HG02610 (cell line): ENCODE results near the gene CYP8B1.
A peak's percentile ranks its signal among the peaks of the same experiment; 100 is the strongest.

ENCODE experiments used
- ATAC-seq: cut with Tn5 transposase; IDR thresholded peaks from one replicate; pipeline ENCODE4 v1.9.1; 2021; ENCODE audit warnings: mild to moderate bottlenecking, moderate library complexity; ENCODE audit not compliant: unreplicated experiment

CYP8B1 gene

DNA sequence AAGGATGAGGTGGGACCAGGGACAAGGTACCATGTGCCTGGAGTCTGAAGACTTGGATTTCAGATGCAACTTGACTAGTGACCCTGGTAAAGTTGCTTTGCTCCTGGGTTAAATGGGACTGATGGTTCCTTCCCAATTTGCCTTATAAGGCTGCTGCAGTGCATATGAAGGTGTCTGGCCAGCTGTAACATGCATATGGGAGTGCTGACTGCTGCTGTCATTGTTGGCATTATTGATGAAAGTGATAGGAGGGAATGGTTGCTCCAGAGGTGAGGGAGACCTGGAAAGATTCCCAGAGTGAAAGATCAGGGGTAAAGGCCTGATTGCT is 20.5 kb downstream of the CYP8B1 start:
- no peak for ATAC-seq

DNA sequence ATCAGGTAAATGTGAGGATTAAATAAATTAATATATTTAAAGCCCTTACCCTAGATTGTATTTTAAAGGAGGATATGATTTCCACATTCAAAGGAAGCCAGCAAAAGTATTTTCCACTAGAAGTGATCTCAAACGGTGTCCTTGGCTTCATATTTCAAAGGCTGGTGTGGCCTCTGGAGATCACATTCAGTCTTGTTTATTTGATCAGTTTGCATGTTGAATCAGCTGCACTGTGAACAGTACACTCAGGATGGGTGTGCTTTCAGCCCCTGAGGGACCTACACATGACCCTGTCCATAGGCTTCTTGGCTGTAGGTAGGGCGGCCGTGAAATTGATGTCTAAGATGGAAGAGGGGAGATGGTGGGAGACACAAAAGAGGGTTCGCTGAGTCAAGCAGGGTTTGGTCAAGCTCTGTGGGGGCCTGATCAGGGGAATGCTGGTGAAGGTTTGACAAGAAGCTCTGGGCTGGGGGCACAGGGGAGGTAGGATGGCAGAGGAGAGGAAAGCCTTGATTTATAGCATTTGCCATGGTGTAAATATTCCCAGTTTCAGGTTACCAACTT is 21.9 kb downstream of the CYP8B1 start:
- ATAC-seq = no peak

DNA sequence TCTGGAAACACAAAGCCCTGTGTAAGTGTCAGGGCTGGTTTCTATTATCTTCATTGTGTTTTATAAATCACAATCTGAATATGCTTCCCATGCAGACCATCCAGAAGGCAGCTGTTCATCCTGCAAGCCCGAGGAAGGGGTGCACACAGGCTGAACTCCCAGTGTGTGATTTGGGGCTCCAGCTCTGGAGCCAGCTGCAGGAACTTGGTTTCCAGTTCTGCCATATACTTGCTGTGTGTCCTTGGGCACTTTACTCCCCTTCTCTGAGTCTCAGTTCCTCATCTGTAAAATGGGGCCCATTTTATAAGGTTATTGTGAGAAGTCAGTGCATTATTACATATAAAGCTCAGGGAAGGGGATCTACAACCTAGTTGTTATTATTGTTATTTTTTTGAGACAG is 22.6 kb downstream of the CYP8B1 start:
- ATAC-seq = no peak

DNA sequence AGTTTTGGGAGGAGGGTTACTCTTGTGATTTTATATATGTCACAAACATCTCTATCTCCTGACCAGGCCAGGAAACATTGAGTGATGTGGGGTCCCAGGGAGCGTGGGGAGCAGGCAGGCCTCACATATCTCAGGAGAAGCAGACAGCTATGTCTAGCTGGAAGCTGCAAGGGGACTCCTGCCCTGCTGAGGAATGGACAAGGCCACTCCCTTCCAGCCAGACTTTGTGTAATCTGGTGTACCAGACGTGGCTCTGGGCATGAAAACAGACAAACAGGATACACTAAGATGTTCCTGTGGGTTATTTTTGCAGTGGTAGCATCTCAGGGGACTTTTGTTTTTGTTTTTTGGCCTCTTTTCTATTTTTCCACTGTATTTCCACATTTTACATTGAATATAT is 23.2 kb downstream of the CYP8B1 start:
- ATAC-seq = no peak

DNA sequence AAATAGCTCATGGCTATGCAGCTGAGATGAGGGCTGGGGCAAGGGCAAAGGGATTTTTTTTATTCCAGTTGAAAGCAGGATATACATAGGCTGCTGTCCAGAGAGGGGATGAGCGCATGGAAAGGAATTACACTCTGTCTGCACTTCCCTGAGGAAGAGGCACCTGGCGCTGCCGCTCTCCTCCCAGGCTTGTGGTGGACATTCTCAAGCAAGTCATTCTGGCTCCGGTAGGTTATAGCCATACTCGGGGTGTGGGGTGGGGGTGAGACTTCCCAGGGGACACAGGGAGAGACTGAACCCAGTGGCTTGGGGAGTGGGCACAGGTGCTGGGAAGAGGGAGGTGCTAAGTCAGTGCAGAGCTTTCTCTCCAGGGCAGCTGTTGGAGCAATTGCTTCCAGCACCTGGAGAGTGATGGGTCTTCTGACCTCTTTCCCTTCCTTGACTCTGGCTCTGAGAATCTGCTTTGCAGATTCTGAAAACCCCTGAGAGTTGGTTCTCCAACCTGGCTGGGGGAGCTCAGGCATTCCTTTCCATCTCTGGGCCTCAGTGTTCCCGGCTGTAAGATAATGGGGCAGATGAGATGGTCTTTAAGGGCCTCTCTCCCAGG is 24.3 kb downstream of the CYP8B1 start:
- no peak for ATAC-seq

DNA sequence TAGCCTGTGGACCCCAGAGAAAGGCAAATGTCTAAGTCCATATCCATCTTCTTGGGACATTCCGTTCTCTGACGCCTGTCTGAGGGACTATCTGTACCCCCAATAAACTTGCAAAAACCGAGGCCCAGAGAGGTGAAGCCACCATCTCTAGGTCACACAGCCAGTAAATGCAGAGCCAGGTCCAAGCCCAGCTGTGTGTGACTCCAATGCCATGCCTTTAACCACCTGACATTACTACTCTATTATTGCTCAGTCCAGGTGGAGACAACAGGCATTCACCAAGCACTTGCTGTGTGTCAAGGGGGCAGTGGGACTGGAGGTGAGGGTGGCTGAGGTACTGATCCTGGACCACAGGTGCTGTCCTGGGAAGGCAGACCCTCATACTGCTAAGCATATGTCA is 25.4 kb downstream of the CYP8B1 start:
- no peak for ATAC-seq

DNA sequence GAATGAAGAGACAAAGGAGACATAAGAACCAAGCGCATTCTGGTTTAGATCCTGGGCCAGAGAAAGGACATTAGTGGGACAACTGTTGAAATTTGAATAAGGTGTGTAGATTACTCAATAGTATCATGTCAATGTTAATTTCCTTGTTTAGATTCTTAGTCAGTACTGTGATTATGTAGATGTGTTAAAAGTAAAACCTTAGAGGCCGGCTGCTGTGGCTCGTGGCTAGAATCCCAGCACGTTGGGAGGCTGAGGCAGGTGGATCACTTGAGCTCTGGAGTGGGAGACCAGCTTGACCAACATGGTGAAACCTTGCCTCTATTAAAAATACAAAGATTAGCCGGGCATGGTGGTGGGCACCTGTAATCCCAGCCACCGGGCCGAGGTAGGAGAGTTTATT is 26.7 kb downstream of the CYP8B1 start:
- no peak for ATAC-seq

DNA sequence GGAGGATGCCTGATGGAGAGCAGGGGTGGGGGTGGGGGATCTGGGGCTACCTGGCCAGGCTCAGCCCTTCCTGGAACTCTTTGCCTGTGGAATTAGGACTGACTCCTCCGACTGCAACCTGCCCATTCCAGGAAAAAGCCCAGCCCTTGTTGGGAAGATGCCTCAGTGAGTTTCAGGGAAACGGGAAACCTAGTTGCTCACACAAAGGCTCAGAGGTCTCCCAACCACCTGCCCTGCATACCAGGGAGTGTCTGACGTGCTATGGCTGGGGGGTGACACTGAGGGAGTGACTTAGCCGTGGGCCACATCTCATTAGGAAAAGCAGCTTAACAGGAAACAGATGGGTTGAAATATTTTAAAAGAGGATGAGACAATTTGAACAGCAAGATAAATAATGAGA is 27.9 kb downstream of the CYP8B1 start:
- no peak for ATAC-seq

DNA sequence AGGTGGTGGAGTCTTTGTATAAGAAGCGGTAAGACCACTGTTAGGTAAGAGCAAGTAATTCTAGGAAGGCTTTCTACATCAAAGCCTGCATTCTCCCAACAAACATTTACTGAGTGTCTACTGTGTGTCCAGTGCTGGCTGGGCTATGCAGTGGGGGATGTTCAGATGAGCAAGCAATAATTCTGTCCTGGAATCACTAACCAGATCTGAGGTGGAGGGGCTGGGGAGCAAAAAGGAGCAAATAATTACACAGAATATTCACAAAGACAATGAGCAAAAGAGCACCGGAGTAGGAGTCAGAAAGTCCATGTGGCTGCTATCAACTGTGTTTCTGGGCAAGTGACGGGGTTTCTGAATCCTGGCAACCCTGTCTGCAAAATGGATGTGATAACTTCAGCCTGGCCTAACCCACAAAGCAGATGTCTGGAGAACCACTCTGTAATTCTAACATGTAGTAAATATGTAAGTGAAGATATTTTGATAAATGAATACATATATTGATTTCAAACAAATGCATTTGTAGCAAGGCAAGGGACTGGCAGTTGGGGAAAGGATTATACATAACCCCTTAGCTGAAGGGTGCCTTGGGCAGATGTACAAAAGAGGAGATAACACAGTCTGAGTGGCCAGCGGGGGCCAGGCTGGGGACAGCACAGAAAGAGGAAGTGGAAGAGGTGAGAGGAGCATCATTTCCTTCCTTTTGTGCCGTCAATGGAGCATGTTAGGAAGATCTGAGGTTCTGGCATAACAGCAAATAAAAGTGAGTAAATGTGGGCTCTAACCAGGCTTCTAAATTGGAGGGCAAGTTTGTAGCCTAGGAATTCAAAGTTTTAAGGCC is 28.8 kb downstream of the CYP8B1 start:
- peak; percentile 61 for ATAC-seq

DNA sequence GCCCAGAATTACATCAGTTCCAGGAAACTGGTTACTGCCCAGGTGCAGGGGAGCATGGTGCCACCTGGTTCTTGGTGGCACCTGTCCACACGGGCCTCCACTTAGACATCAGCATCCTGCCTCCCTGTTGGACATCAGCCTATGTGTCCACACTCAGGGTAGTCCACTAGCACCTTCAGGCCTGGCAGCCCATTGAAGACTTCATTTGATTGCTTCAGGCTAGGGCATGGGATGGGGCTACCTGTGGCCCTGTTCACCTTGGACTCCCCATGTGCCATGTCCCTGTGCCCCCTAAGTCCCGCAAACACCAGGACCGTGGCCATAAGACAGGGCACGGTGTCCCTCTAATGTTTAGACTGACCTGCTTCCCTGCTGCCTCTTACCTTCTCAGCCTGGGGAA is 30.9 kb downstream of the CYP8B1 start:
- no peak for ATAC-seq

DNA sequence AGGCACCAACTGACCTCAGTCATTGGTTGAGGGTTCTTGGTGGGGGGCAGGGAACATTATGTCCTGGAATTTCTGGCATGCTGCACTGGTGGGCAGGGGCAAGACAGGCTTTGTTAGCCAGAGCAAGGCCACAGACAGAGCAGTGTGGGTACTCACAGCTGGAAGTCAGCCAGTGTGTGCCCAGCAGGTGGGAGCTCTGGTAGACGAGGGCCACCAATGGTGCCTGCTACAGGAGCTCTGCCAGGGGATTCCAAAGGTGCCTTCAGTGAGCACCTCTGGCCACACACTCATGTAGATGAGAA is 31.3 kb downstream of the CYP8B1 start:
- no peak for ATAC-seq

DNA sequence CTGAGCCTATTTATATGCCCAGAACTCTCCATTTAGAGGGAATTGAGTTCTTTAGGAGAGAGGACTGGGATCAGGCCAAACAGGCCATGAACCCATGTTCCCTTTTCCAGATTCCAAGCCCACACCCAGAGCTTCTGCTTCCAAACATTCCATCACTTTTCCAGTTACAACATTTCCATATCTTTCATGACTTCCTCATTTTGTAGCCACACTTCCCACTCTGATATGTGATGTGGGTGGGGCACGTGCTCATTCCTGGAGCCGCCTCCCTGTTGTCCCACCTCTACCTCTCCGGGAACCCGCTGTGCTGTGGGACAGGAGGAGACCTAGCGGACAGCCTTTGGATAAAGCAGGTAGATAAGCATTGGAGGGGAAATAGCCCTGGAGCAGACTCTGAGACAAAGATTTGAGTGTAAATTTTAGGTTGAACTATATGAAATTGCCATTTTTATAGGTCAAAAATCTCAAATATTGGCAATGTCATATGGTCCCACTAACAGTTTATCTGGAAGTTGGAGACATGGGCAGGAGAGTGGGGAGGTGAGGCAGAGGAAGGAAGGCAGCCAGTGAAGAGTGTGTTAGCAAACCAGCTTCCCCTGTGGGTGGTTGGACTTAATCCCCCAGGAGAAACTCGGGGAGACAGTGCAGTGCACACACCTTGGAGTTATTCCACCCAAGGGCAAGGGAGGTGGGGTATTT is 31.8 kb downstream of the CYP8B1 start:
- no peak for ATAC-seq

DNA sequence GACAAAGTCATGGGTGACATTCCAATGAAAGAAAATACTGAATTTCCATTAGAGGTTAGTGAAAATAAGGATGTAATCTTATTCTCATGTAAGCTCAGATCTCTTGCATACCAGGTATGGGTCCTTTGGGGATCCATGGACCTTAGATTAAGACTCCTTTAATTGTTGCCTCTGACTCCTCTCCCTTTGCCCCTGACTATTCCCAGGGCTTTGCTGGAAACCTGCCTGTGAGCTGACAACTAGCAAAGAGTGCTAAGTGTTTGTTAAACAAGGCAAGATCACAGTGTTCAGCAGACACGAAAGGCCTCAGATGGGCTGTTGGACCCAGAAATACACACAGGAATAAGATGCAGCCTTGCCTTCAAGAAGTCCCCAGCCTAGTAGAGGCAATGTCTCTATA is 34.3 kb downstream of the CYP8B1 start:
- no peak for ATAC-seq

DNA sequence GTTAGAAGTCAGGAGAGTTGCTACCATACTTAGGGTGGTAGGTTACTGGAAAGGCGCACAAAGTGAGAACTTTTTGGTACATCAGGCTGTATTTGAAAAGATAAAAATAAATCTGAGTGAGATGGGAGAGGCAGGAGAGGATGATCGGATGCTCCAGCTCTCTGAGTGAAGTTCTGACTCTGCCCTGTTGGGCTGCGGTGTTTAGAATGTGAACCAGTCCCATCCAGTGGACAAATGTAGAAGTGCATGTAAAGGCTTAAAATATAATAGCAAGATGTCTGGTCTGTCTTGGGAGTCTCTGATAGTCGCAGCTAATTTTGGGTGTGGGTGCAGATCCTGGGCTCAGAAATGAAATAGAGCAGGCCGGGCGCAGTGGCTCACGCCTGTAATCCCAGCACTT is 36.1 kb downstream of the CYP8B1 start:
- ATAC-seq = peak; percentile 96

DNA sequence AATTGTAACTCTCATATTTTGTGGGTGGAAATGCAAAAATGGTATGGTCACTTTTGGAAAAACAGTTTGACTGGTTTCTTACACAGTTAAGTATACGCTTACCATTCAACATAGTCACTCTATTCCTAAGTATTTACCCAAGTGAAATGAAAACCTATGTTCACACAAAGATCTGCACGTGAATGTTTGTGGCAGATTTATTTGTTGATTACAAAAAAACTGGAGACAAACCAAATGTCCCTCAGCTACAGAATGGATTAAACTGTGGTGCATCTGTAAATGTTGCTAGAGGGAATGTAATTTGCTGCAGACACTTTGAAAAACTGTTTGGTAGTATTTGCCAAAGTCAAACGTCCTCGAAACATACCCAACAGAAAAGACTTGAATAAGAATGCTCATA is 37.1 kb downstream of the CYP8B1 start:
- ATAC-seq = no peak

DNA sequence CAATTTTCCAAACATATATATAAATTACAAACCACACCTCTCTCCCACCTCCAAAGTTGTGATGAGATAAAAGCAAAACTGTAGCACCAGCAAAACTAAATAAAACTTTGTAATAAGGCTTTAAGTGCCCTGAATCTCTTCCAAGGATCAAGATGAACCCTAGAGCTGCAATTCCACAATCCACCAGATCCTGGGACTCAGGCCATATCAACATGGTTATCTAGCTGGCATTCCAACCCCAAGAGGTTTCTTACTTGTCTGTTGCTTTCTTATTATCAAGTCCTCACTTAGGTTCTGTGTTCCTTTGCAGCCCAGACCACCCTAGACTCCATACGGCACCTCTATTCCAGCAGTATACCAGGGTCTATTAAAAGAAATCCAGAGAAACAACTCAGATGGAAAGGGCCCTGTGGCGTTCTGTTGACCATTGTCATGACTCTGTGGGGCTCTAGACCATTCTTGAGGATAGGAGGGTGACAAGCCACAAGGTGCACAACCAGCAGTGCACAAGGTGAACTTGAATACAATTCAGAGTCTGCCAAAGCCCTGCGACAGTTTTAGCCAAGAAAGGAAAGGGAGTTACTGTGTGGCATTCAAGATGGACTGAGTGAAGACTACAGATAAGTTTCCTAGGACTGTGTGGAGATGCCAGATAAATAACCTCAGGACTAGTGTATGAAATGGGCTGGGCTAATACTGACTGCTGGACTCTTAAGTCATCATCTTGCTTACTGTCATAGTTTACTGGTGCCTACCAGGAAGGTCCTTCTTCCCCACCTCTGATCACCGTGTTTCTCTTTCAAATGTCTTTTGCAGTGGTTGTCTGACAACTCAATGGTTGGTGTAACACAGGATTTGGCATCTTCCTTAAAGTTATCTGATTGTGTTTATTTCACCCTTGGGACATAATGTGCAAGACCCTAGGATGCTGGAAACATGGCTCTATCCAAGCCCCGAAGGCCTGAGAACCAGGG is 39.2 kb downstream of the CYP8B1 start:
- no peak for ATAC-seq

DNA sequence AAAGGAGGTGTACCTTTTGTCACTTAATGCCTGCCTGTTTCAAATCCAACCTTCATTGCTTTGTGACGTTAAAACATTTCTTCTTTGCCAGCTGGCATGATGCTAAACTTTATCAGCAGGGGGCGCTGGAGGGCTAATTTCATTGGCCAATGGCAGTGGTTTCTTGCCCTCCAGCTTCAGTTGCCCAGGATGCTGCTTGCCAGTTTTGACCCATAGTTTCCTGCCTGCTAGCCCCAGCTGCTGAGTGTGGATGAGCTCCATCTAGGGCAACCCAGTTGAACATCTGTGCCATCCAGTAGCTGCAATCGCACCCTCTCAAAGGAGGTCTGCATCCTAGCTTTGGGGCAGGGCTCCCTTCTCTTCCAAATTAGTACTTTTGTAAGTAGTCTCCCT is 44.4 kb downstream of the CYP8B1 start:
- ATAC-seq = peak; percentile 57

DNA sequence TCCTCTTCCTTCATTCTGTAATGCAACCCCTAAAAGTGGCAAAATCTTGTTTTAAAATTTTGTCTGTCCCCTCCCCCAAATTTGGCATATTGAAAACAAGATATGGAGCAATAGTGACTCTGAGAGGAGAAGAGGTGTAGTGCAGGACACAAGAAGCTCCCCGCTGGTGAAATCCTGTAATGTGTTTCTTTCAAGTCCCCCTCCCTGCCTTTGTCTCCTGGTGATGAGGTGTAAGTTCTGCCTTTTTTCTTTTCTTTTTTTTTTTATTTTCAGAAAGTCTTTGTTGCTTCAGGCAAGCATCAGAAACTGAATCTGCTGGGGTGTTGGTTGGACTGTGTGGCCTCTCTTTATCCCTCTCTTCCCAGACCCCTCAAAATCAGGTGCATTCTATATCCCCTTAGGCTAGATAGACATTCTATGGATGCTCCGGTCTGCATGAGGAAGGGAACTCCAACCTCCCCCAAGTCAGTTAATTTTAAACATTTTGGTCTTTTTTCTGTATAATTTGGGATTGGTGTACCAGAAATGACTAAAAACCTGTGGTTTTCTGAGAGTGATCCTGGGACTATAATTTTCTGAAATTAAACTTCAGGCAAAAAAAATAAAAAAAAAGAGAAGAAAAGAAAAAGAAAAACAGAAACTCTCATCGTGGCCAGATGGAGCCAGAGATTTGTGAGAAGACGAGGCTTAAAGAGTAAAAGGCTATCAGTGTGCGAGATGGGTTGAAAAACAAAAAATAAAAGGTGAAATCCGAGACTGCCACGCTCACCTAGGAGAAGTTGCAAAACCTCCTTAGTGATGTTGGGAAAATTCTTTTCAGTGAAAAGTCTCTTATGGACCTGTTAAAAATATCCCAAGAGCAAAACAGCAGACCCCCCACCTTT is 45.0 kb downstream of the CYP8B1 start:
- no peak for ATAC-seq

DNA sequence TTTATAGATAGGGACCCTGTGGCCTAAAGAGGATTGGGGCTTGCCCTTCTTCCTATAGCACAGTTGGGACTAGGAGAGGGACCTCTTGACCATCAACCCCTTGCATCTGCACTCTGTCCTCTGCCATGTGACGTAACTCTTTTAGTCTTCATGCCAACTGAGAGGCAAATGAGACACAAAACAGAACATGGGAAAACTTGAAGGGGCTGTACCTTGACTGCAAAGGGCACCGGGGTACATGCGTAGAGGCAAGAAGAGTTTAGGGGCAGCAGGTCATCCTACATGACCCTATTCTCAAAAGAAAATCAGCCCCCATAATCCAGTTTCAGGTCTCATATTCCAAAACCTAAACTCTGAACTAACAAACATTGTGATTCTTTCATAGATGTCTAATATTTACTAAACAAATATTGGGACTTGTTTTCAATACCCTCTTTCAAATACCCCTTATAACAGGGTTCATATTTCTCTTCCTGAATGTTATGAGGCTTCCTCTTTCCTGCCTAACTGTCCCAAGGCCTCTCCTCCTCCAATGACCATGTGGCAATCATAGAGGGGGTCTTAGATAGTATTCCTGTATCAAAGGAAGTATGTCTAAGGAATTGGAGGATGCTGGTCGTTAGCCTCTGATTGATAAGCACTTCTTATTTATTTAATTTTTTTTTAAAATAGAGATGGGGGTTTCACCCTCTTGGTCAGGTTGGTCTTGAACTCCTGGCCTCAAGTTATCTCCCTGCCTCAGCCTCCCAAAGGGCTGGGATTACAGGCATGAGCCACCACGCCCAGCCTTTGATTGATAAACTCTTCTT is 45.8 kb downstream of the CYP8B1 start:
- no peak for ATAC-seq
